Endothelial cell of umbilical vein (primary cell): Measurements from ENCODE around the gene KSR1. TPM values are rescaled to one million over a fixed set of nuclear protein-coding genes. Genes with fewer than 3 reads are reported as not detected.

Experiments used
- BruUV-seq: library from RNA; stranded (reverse); fragments of 400-500 nt; replicated peaks from 2 replicates; lab custom pipeline; 2021; lab: Mats Ljungman, UMichigan
- CTCF ChIA-PET: fragments of 300-600, 350-600 bp; sonication (Branson Sonifier 250); formaldehyde crosslinking; loops from one replicate; lab custom pipeline; 2021; ENCODE audit warnings: antibody characterized with exemption, inconsistent platforms; lab: Charles Lee
- POLR2A ChIA-PET: fragments of 300-600, 350-600 bp; sonication (Branson Sonifier 250); formaldehyde crosslinking; loops from one replicate; lab custom pipeline; 2021; ENCODE audit warnings: antibody characterized with exemption, inconsistent platforms; lab: Charles Lee
- DNase-seq: peaks from one replicate; pipeline ENCODE4 v3.0.0-alpha.2; 2011; ENCODE audit warnings: low read depth, low spot score
- FAIRE-seq: peaks from 2 replicates; lab custom pipeline; 2011; peaks lifted over from hg19 to GRCh38; lab: Jason Lieb, UNC
- H2AFZ ChIP-seq: 2 replicates; pipeline ENCODE4 v1.6.0; 2012; ENCODE audit warnings: low read depth, low read length, control low read depth, inconsistent platforms
- H3K27ac ChIP-seq: 2 replicates; pipeline ENCODE4 v1.5.1; 2011; ENCODE audit warnings: low read depth, mild to moderate bottlenecking, control low read depth, low read length, moderate library complexity; ENCODE audit not compliant: insufficient read depth
- H3K27me3 ChIP-seq, 2 experiments: 2 replicates each; pipeline versions ENCODE4 v1.6.0 to v1.6.1; 2011; ENCODE audit warnings: low read length in 2 of 2, mixed read lengths in 1 of 2; ENCODE audit not compliant: control insufficient read depth in 2 of 2, insufficient read depth in 2 of 2
- H3K36me3 ChIP-seq, 2 experiments: 2 replicates in 1 of 2; 3 replicates in 1 of 2; pipeline ENCODE4 v1.5.1; 2011; ENCODE audit warnings: low read length in 2 of 2, mild to moderate bottlenecking in 1 of 2, moderate library complexity in 1 of 2; ENCODE audit not compliant: control insufficient read depth in 2 of 2, insufficient read depth in 2 of 2; ENCODE audit errors: extremely low read depth in 1 of 2
- H3K4me1 ChIP-seq: 3 replicates; pipeline ENCODE4 v1.5.1; 2011; ENCODE audit warnings: mild to moderate bottlenecking, low read length; ENCODE audit not compliant: control insufficient read depth, insufficient read depth; ENCODE audit errors: extremely low read depth
- H3K4me2 ChIP-seq: 2 replicates; pipeline ENCODE4 v1.6.1; 2011; ENCODE audit warnings: low read length, control low read depth, mixed read lengths; ENCODE audit not compliant: insufficient read depth
- H3K4me3 ChIP-seq, 3 experiments: fragments of 200-600 bp in 1 of 3; sonication (generic), shearing (Covaris generic) in 1 of 3; replicated peaks in 1 of 3; 2 replicates each; pipeline ENCODE4 v1.5.1; 2011 to 2016; ENCODE audit warnings: control low read depth in 3 of 3, low read length in 3 of 3, mild to moderate bottlenecking in 2 of 3, inconsistent platforms in 1 of 3, low read depth in 1 of 3, moderate library complexity in 1 of 3; ENCODE audit not compliant: insufficient read depth in 1 of 3
- H3K79me2 ChIP-seq: 2 replicates; pipeline ENCODE4 v1.6.0; 2012; ENCODE audit warnings: low read length, inconsistent platforms; ENCODE audit not compliant: control insufficient read depth, insufficient read depth
- H3K9ac ChIP-seq: replicated peaks from 2 replicates; pipeline ENCODE3; 2011; ENCODE audit warnings: low read length, control low read depth; ENCODE audit not compliant: insufficient read depth; ENCODE audit errors: extremely low read depth
- H3K9me1 ChIP-seq: replicated peaks from 3 replicates; pipeline ENCODE4 v1.6.0; 2011; ENCODE audit warnings: mild to moderate bottlenecking, low read length; ENCODE audit not compliant: control insufficient read depth, insufficient read depth; ENCODE audit errors: extremely low read depth
- H3K9me3 ChIP-seq: replicated peaks from 2 replicates; pipeline ENCODE4 v1.5.1; 2012; ENCODE audit warnings: low read length, inconsistent platforms; ENCODE audit not compliant: control insufficient read depth, insufficient read depth
- H4K20me1 ChIP-seq: replicated peaks from 2 replicates; pipeline ENCODE3; 2011; ENCODE audit warnings: mild to moderate bottlenecking, low read length; ENCODE audit not compliant: control insufficient read depth, insufficient read depth; ENCODE audit errors: extremely low read depth
- FOS ChIP-seq: IDR thresholded peaks from 2 replicates; pipeline ENCODE4 v1.6.1; 2011; ENCODE audit warnings: mild to moderate bottlenecking, low read length, moderate library complexity, borderline replicate concordance; ENCODE audit not compliant: insufficient read depth
- GATA2 ChIP-seq: IDR thresholded peaks from 2 replicates; pipeline ENCODE4 v1.7.0; 2011; ENCODE audit warnings: low read depth, mild to moderate bottlenecking, moderate library complexity, mixed read lengths, low read length; ENCODE audit not compliant: insufficient read length, insufficient read depth
- JUN ChIP-seq: IDR thresholded peaks from 2 replicates; pipeline ENCODE4 v1.6.1; 2011; ENCODE audit warnings: borderline replicate concordance, low read depth; ENCODE audit not compliant: insufficient read length, insufficient read depth
- MYC ChIP-seq: IDR thresholded peaks from one replicate; pipeline ENCODE4 v1.6.1; 2011; ENCODE audit warnings: mild to moderate bottlenecking, low read depth, low read length
- POLR2A ChIP-seq: IDR thresholded peaks from 2 replicates; pipeline ENCODE4 v1.6.1; 2012; ENCODE audit warnings: low read depth, mild to moderate bottlenecking, control low read depth, low read length
- dilution Hi-C: fragments of 300-500 bp; cut with MboI; formaldehyde crosslinking; loops from one replicate; pipeline ENCODE4 v1.15.0; 2019; ENCODE audit warnings: low sequenced_read_pairs; ENCODE audit not compliant: extremely low pct_ligation_motif_present
- intact Hi-C: fragments of 100-400 bp; cut with micrococcal nuclease; formaldehyde crosslinking; loops from one replicate; pipeline ENCODE4 v1.10.0; 2022
- polyA plus RNA-seq, 4 experiments: library from polyadenylated mRNA; depleted of rRNA in 3 of 4; stranded (reverse) in 3 of 4; unstranded in 1 of 4; fragments of >200 nt; gene quantifications; 2 replicates each; pipeline versions ENCODE4 v1.2.1 to v1.2.3, GENCODE V29; 2011 to 2012; ENCODE audit warnings: missing spikeins in 1 of 4
- total RNA-seq: library from RNA; stranded (reverse); gene quantifications from 2 replicates; pipeline ENCODE4 v1.2.3, GENCODE V29; 2021
- TF ChIP-seq, protein P1 (sequence below): IDR thresholded peaks from 2 replicates; pipeline ENCODE4 v1.6.1; 2011; ENCODE audit not compliant: insufficient read depth, insufficient read length

The KSR1 gene
- total and polyA plus RNA-seq, 2 donors (not counting 3 experiments of a cell fraction or from before 2014, with no cell fraction given), result 35.4 to 80.2 TPM

DNA sequence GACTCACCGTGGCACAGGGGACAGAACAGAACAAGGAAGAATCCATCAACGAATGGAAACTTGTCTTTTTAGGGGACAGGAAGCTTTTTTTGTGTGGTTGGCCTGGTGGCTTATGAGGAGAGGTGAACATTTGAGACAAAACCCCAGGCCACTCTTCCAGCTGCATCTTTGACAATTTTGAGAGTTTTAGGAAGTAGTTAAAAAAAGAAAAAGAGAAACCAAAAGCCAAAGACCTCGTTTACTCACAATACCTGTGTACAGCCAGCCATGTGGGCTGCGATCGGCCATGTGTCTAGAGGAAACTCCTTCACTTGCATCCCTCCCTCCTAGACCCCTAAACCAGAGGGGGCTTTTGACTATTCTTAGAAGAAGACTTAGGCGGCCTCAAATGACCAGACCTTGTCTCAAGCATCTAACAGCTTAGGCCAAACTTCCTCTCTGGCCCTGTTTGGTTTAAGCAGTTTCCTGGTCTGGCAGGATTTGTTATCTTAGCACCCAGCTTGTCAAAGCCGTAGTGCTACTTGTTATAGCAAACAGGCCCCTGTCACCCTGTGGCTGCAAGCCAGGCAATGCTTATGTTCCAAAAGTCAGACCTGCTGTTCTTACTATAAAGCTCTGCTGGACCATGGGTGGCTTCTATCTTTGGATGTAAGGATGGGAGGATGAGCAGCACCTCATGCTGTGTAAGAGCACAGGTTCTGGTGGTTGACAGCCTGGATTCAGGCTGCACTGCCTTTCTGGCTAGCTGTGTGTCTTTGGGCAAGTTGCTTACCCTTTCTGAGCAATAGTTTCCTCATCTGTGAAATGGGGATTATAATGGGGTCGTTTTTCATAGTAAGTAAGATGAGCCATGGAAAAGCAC is 17.7 kb downstream of the KSR1 start:
- no peaks in the 10 kb centered on the region for H3K9me1 ChIP-seq
- CTCF ChIA-PET, result interaction anchor here (0.9 to 1.6 kb wide), 5 partner anchors 15 to 126 kb away, joined by 4 to 7 read pairs (median 5); partner anchors contain the start of gene KSR1

DNA sequence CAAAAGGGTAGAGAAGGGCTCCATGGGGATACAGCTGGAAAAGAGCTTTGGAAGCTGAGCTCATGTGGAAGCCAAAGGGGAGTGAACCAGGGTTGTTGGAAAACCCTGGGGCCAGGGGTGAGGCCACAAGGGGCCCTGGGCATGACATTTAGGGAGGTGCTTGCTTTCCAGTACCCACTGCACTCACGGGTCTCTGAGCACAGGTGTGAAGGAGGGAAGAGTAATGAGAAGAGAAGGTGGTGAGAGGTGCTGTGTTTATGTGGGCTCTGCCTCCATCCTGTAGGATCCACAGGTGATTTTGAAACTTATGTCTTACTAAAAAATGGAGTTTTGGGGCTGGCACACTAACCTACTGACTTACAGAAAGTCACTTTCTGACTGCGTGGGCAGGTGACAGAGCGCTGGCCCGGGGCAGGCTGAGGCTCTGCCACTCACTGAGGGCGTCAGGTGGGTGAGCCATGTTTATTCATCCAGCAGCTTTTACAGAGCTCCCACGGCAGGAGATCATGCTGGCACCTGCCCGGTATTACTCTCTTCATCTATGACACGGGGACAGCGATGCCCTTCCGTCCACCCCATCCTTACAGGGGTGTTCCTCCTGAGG is 18.9 kb downstream of the KSR1 start:
- DNase-seq, result no peak
- H3K27ac ChIP-seq, result no peak overlapping the region
- no peaks in the 10 kb centered on the region for H3K36me3 ChIP-seq
- peaks cover 13% of the 10 kb centered on the region for H3K4me1 ChIP-seq
- no peak overlapping the region for H3K9ac ChIP-seq
- CTCF ChIA-PET, result interaction anchor here (1.3 kb wide), 1 partner anchor 124 kb away, joined by 4 read pairs; no protein-coding TSS in a partner anchor
- FAIRE-seq, result no peak
- no peaks in the 10 kb centered on the region for H3K9me3 ChIP-seq
- H3K4me2 ChIP-seq, result no peak overlapping the region
- TF ChIP-seq, protein P1, sequence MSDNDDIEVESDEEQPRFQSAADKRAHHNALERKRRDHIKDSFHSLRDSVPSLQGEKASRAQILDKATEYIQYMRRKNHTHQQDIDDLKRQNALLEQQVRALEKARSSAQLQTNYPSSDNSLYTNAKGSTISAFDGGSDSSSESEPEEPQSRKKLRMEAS, result no peak
- TF ChIP-seq GATA2 (no peak), POLR2A (no peak), JUN (no peak), FOS (no peak)
- POLR2A ChIA-PET, result interaction anchor here (1.8 kb wide), 1 partner anchor 17 kb away, joined by 7 read pairs; no protein-coding TSS in a partner anchor
- no peak overlapping the region for H2AFZ ChIP-seq
- peaks cover 42% of the 10 kb centered on the region for H3K79me2 ChIP-seq
- no peaks in the 10 kb centered on the region for H3K27me3 ChIP-seq
- no TSS peak for BruUV-seq
- H3K4me3 ChIP-seq, result no peak overlapping the region
- H4K20me1 ChIP-seq, result no peaks in the 10 kb centered on the region
- intact Hi-C loops, result no loop called here
- no peaks in the 10 kb centered on the region for H3K9me1 ChIP-seq
- dilution Hi-C loops, result no loop called here

More for the DNA sequence above, 17.7 kb downstream of the KSR1 start:
- no peaks in the 10 kb centered on the region for H3K27me3 ChIP-seq
- FAIRE-seq, result peak; percentile 92
- no peaks in the 10 kb centered on the region for H4K20me1 ChIP-seq
- dilution Hi-C loops, result no loop called here
- POLR2A ChIA-PET, result interaction anchor here (1.0 to 1.8 kb wide), 2 partner anchors 16 to 61 kb away, joined by 3 to 7 read pairs; no protein-coding TSS in a partner anchor
- H2AFZ ChIP-seq, result peak overlapping the region; percentile 11
- H3K27ac ChIP-seq, result peak overlapping the region; percentile 45
- intact Hi-C loops, result loop anchor here (5.0 kb wide), 1 partner anchor 63 kb away; no protein-coding TSS in a partner anchor
- no peak overlapping the region for H3K4me3 ChIP-seq
- TF ChIP-seq, protein P1, result peak; percentile 31
- TF ChIP-seq MYC, result no peak
- TF ChIP-seq POLR2A, result peak; percentile 44
- peak; percentile 84 for DNase-seq
- peak overlapping the region; percentile 20 for H3K9ac ChIP-seq
- H3K4me1 ChIP-seq, result peaks cover 13% of the 10 kb centered on the region
- peaks cover 49% of the 10 kb centered on the region for H3K79me2 ChIP-seq
- H3K9me3 ChIP-seq, result no peaks in the 10 kb centered on the region
- H3K36me3 ChIP-seq, result no peaks in the 10 kb centered on the region
- H3K4me2 ChIP-seq, result peak overlapping the region; percentile 65
- no TSS peak for BruUV-seq
